GM18907 (cell line): ENCODE results near the gene COA1.
A peak's percentile ranks its signal among the peaks of the same experiment; 100 is the strongest.

Experiments used
- ATAC-seq: cut with Tn5 transposase; IDR thresholded peaks from one replicate; pipeline ENCODE4 v1.9.1; 2021; ENCODE audit warnings: mild to moderate bottlenecking, moderate library complexity; ENCODE audit not compliant: unreplicated experiment

The COA1 gene

GRCh38 chr7:43658718-43659548, 70.4 kb downstream of the COA1 start:
- ATAC-seq: peak; percentile 78

DNA sequence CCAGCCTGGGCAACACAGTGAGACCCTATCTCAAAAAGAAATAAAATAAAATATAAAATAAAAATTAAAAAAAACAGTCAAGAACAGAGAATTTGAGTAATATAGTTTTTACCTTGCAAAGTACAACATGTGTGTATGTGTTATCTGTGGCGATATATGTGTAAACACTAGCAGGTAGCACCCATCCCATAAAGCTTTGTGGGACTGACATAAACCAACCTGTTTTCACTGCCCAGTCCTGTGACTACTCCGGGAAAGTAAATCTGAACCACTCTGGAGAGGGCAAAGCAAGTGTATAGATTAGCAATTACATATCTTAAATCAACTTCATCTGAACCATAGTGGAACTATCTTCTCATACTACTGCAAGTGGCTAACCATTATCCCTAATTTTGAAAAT, 72.3 kb downstream of the COA1 start:
- ATAC-seq: no peak

GRCh38 chr7:43655584-43655983, 73.7 kb downstream of the COA1 start:
- no peak for ATAC-seq

DNA sequence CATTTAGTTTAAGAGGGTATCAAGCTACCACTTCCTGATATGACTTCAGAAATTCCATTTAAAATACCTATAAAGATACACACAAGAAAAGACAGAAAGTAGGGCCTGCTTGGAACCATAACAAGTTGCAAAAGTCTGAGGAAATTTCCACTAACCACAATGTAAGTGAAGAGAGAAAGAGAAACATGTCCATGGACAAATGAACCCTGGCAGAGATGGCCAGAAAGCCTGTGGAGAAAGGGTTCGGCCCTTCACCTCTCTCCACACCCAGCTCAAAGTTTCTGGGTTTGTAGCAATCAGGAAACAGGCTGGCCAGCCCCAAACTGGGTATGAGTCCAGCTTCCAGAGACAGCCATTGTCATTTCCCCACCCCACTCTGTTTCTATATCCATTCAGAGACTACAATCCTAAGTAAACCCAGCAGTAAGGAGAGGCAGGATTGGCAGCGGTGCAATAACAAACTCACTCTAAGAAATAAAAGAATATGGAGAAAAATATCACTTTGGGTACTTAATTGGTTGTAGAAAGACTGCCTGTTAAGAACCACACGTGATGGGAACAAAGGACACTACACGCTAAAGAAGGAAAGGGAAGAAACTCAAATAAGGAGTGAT, 75.3 kb downstream of the COA1 start:
- no peak for ATAC-seq

- no peak for ATAC-seq
Observed at GRCh38 chr7:43653466-43653865, 75.9 kb downstream of the COA1 start.

- ATAC-seq: no peak
Observed at GRCh38 chr7:43652364-43652763, 77.0 kb downstream of the COA1 start.

- ATAC-seq: no peak
Observed at GRCh38 chr7:43650457-43651052, 78.8 kb downstream of the COA1 start.

DNA sequence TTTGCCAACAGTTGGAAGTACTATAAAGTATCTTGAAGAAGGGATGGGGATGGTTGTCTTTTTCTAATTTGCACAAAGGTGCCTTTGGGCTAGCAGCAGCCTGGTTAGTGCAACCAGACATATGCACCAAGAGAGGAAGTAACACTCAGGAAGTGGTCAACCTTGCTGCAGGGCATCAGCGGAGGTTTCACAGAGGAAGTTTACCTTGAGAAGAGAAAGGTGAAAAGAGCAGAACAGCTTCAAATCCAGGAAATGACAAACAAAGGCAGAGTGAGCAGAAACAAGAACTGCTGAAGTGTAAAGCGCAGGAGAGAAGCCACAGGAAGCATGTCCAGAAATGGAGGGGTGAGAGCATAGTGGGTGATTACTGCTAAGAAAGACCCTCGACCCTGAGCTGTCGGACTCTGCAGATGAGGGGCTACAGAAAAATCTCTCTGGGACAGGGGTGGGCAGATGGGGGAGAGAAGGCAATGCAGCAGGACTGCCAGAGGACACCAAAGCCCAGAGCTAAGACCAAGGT, 79.5 kb downstream of the COA1 start:
- peak; percentile 67 for ATAC-seq

- peak; percentile 61 for ATAC-seq
Observed at GRCh38 chr7:43648473-43649406, 80.6 kb downstream of the COA1 start.

- peak; percentile 24 for ATAC-seq
Observed at GRCh38 chr7:43647673-43648472, 81.5 kb downstream of the COA1 start.

- ATAC-seq: no peak
Observed at GRCh38 chr7:43647339-43647672, 82.0 kb downstream of the COA1 start.

DNA sequence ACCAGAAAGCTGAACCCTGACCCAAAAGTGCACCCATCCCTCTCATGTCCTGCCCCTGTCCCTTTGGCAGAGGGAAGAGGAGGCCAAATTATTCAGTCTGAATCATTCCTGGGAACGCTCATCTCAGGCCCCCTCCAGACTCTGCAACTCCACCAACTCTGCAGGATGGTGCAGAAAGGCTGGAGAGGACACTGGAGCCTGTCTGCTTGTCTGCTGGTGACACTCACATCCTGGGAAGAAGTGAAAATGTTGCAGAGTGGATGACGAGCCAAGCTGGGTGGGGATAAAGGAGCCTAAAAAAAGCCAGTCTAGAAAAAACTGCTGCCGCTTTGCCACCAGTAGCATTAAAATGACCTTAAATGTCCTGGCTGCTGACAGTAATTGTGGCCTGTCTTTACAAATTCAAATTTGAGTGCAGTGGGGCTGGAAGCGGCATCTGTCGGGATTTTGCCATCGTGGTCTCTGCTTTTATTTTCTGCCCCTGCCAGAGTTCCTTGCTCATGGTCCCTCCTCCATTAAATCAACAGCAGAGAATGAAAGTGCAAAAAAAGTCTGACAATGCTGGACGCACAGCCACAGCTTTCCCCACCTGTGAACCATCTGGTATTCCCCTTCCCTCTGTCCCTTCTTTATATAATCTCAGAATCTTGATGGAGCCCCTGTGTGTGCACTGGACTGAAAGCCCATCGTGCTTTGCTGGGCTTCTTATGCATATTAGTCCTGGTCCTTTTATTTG, 82.6 kb downstream of the COA1 start:
- no peak for ATAC-seq

GRCh38 chr7:43645699-43646226, 83.6 kb downstream of the COA1 start:
- no peak for ATAC-seq

DNA sequence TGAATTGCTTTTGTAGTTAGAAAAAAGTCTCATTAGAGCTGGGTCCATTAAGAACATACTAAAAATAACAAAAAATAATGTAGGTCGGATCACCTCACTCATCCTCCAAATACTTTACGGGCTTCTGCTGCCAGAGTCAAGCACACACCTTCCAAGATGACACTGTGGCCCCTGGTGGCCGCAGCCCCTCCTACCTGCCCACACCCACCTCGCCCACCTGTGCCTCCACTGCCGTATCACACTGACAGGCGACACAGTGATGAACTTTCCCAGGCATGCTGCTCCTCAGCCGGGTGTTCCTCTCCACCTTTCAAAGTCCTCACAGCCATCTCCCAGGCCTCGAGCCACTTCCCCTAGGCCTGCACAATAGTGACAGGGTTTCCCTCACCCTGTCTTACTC, 85.5 kb downstream of the COA1 start:
- no peak for ATAC-seq

DNA sequence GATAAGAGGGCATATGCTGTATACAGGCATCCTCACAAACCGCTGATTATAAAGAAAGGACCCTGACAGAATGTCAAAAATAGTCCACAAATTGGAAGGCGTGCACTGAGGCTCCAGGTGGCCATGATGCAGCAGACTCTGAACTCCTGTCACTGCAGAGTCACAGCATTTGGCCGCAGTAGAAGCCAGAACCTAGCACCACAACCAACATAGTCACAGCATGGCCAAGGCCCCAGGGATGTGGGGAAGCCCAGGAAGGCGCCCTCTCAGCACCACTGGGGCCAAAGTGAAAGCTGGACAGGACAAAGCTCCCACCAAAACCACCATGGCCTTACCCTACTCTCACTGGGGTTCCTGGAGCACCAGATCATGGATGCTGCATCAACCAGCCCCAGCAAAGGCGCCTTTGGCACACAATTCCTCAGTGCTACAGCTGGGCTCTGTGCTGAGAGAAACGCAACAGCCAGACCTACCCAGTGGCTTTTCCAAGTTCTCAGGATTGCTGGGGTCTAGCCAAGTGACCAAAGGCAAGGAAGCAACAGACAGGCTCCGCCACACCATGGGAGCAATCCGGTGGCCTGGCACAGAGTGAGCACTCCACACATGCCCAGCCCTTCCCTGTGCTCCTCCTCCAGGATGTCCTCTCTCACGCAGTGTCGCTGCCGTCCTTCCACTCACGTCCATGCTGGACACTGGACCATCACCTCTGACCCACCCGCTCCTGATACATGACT, 86.3 kb downstream of the COA1 start:
- no peak for ATAC-seq

DNA sequence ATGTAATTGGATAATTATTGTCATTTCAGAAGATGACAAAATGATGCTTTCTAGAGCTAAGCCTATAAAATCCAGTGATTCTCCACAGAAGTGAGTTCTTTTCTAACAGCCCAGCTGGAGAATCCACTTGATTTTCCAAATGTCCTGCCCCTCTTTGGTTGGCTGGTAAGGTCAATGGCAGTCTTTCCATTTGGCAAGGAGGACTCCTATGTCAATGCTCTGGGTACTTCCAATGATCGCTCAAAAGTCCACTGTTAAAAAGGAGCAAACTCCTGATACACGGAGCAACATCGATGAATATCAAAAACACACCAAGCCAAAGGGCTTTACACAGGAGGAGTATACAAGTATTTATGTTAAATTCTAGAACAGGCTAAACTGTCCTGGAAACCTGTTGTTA, 88.6 kb downstream of the COA1 start:
- no peak for ATAC-seq

DNA sequence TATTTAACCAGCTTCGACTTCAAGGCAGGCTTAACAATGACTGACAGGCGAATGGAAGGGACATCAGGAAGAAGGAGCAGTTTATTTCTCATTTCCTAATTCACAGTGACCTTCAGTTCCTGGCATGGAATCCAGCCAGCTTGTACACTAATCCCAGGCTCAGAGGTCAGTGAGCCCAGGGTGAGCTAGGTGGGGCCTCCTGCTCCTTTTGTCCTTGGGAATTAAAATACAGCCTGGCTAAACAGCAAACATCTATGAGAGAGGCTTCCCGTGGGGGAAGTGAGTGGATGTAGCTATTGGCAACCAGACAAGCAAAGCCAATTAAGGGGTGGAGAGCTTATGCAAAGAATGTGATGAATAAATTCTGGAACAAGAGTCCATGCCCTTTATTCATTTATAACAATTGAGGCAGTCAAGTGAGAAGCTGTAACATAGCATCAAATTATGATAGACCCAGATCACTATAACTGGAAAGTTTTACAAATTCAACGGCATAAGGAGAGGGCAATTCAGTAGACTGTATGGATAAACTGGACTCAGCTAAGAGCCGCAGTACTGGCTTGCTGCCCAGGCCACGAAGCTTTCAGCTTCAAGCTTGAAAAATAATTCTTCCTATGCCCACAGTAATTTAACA, 89.3 kb downstream of the COA1 start:
- no peak for ATAC-seq
